IPS DF 6.9 (cell line): ENCODE measurements around the gene HTR4.
"Not testable (repeated sequence)": the region's sequence is repeated elsewhere in the genome, so short reads cannot be mapped to it uniquely, and the experiment has no call there.

Experiments
- DNase-seq: peaks from one replicate; pipeline ENCODE4 v3.0.0-alpha.2; 2013; ENCODE audit warnings: low read depth, low spot score
- H3K27ac ChIP-seq: one replicate; pipeline ENCODE4 v1.5.1; 2013; ENCODE audit warnings: low read length, control low read depth
- H3K27me3 ChIP-seq: 2 replicates; pipeline ENCODE4 v1.6.1; 2013; ENCODE audit warnings: mild to moderate bottlenecking, low read length; ENCODE audit not compliant: control insufficient read depth, insufficient read depth
- H3K36me3 ChIP-seq: 2 replicates; pipeline ENCODE4 v1.6.1; 2013; ENCODE audit warnings: low read length; ENCODE audit not compliant: control insufficient read depth, insufficient read depth
- H3K4me1 ChIP-seq: 2 replicates; pipeline ENCODE4 v1.6.1; 2013; ENCODE audit warnings: low read length; ENCODE audit not compliant: control insufficient read depth, insufficient read depth
- H3K4me3 ChIP-seq: 2 replicates; pipeline ENCODE4 v1.5.1; 2013; ENCODE audit warnings: mild to moderate bottlenecking, low read length
- H3K9me3 ChIP-seq: 2 replicates; pipeline ENCODE4 v1.6.1; 2013; ENCODE audit warnings: low read length, inconsistent platforms; ENCODE audit not compliant: control insufficient read depth, insufficient read depth
- WGBS: extraction: QIAGEN DNeasy Blood & Tissue Kit; methylation state at CpG from one replicate; pipeline ENCODE4 v1.1.7; 2013; ENCODE audit warnings: mixed read lengths, missing lambda C conversion rate; ENCODE audit not compliant: insufficient read length, insufficient coverage; 5-methylcytosine and 5-hydroxymethylcytosine counted together

Gene HTR4

GRCh38 chr5:148686660-148687059 lies 32.3 kb upstream of the HTR4 start:
- H3K9me3 ChIP-seq: no peaks in the 10 kb centered on the region
- no peaks in the 10 kb centered on the region for H3K27me3 ChIP-seq
- H3K4me1 ChIP-seq: no peaks in the 10 kb centered on the region
- no peak for DNase-seq
- H3K4me3 ChIP-seq: no peak overlapping the region
- no peak overlapping the region for H3K27ac ChIP-seq
- no peaks in the 10 kb centered on the region for H3K36me3 ChIP-seq

DNA sequence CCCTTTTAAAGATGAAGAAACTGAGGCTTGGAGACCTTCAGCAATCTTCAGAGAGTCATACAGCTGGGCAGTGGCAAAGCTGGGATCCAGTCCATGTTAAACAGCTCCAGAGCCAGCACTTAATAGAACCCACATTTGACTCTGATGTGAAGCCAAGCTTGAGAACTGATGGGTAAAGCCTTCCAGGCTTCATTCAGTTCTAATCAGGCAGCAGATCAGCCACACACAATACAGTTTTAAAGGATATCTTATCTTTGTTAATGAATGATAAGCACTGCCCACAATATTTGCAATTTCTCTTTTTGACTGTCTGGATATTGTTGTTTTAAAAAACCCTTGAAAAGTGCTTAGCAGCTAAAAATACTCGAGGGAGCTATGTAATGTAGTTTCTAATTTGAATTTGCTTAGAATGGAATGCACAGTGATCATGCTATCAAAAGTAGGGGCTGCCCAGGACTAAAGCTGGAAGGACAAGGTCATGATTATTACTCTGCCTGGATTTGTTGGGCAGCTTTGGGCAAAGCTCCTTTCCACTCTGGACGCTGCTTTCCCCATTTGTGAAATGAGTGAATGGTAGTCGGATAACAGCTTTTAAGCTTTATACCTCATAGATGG lies 31.3 kb upstream of the HTR4 start:
- DNase-seq: no peak

DNA sequence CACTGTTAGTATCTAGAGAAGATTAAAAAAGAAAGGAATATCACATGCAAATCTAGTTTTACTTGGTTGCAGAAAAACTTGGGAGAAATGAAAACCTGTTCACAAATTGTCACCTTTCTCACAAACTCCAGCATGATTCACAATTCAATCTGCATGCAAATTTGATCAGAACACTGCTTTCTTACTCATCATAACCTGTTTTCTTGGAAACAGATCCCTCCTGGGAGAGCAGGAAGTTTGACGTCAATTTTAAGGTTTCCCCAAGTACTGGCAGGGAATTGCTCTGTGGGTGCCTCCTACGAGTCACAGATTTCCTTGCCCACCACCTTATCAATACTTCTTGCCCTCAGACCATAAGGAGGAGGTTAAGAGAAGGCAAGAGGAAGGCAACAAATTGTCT lies 30.2 kb upstream of the HTR4 start:
- no peaks in the 10 kb centered on the region for H3K9me3 ChIP-seq
- H3K4me1 ChIP-seq: no peaks in the 10 kb centered on the region
- no CpG with 5 or more reads among the region's 2 CpGs for WGBS
- H3K4me3 ChIP-seq: no peak overlapping the region
- no peaks in the 10 kb centered on the region for H3K27me3 ChIP-seq
- DNase-seq: no peak
- no peak overlapping the region for H3K27ac ChIP-seq
- H3K36me3 ChIP-seq: no peaks in the 10 kb centered on the region

More for the DNA sequence above, 31.3 kb upstream of the HTR4 start:
- Histone ChIP-seq H3K27me3 (no peaks in the 10 kb centered on the region), H3K9me3 (no peaks in the 10 kb centered on the region), H3K36me3 (no peaks in the 10 kb centered on the region), H3K4me1 (no peaks in the 10 kb centered on the region), H3K27ac (no peak overlapping the region), H3K4me3 (no peak overlapping the region)
- WGBS: no CpG with 5 or more reads among the region's 3 CpGs

- no peak overlapping the region for H3K4me3 ChIP-seq
- no peak overlapping the region for H3K27ac ChIP-seq
- H3K27me3 ChIP-seq: no peaks in the 10 kb centered on the region
- no peaks in the 10 kb centered on the region for H3K36me3 ChIP-seq
- WGBS: no CpG with 5 or more reads among the region's 2 CpGs
- no peaks in the 10 kb centered on the region for H3K4me1 ChIP-seq
- no peaks in the 10 kb centered on the region for H3K9me3 ChIP-seq
- DNase-seq: no peak
Measured at GRCh38 chr5:148683651-148684050, 29.3 kb upstream of the HTR4 start.

- no CpG with 5 or more reads among the region's 8 CpGs for WGBS
- no peaks in the 10 kb centered on the region for H3K27me3 ChIP-seq
- DNase-seq: no peak
Measured at GRCh38 chr5:148682058-148683026, 28.0 kb upstream of the HTR4 start.

GRCh38 chr5:148681157-148682057 lies 27.1 kb upstream of the HTR4 start:
- no peak overlapping the region for H3K4me3 ChIP-seq
- H3K36me3 ChIP-seq: no peaks in the 10 kb centered on the region
- no peaks in the 10 kb centered on the region for H3K27me3 ChIP-seq
- H3K27ac ChIP-seq: no peak overlapping the region
- H3K4me1 ChIP-seq: no peaks in the 10 kb centered on the region
- H3K9me3 ChIP-seq: no peaks in the 10 kb centered on the region
- no CpG with 5 or more reads among the region's 6 CpGs for WGBS
- no peak for DNase-seq

More at GRCh38 chr5:148682058-148683026, 28.0 kb upstream of the HTR4 start:
- no peaks in the 10 kb centered on the region for H3K9me3 ChIP-seq
- H3K27ac ChIP-seq: no peak overlapping the region
- H3K4me1 ChIP-seq: no peaks in the 10 kb centered on the region
- H3K4me3 ChIP-seq: no peak overlapping the region
- no peaks in the 10 kb centered on the region for H3K36me3 ChIP-seq

DNA sequence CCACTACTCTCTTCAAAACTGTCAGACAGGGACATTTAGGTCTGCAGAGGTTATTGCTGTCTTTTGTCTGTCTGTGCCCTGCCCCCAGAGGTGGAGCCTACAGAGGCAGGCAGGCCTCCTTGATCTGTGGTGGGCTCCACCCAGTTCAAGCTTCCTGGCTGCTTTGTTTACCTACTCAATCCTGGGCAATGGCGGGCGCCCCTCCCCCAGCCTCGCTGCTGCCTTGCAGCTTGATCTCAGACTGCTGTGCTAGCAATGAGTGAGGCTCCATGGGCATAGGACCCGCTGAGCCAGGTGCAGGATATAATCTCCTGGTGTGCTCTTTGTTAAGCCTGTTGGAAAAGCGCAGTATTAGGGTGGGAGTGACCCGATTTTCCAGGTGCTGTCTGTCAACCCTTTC lies 19.4 kb upstream of the HTR4 start:
- not testable (repeated sequence) for H3K27ac ChIP-seq, DNase-seq
- no CpG with 5 or more reads among the region's 6 CpGs for WGBS

DNA sequence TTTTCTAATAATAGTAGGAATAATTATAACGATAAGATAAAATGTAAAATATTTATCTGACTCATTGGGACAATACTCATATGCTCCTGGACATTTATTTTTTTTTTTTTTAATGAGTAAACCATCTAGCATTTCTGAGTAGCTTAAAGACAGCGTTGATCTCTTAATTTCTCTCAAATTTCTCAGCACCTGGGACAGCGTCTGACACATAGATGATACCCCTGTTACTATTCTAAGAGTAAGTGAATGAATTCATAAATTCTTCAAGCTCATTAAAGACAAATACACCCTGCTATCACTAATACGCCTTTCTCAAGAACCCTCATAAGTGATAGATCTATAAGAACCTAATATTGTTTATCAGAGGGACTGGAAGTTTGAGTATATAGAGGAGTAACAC lies 12.0 kb upstream of the HTR4 start:
- no peak for DNase-seq
- no CpG with 5 or more reads among the region's 4 CpGs for WGBS
- Histone ChIP-seq H3K4me3 (no peak overlapping the region), H3K27me3 (no peaks in the 10 kb centered on the region), H3K4me1 (no peaks in the 10 kb centered on the region), H3K36me3 (no peaks in the 10 kb centered on the region), H3K9me3 (no peaks in the 10 kb centered on the region), H3K27ac (no peak overlapping the region)

More for the DNA sequence above, 19.4 kb upstream of the HTR4 start:
- H3K27me3 ChIP-seq, H3K4me3 ChIP-seq, H3K36me3 ChIP-seq, H3K4me1 ChIP-seq, H3K9me3 ChIP-seq: not testable (repeated sequence)

DNA sequence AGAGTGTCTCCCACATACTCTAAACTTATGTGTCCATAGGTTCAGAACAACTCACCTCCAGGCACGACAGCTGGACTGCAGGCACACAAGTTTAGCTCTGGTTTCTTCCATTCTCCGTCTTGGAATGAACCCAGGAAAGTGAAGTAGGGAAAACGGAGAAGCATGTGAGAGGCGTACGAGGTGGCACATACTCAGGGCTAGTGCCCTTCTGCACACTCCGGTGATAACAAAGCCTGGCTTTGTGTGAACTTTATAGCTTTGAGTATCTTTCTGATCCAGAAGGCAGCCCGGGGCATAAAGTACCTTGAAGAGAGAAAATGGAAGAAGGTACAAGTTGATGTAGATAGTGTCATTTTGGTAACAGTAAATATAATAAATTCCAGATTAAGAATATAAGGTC lies 11.1 kb upstream of the HTR4 start:
- Histone ChIP-seq H3K27ac (no peak overlapping the region), H3K36me3 (no peaks in the 10 kb centered on the region), H3K4me3 (no peak overlapping the region), H3K4me1 (no peaks in the 10 kb centered on the region), H3K9me3 (no peaks in the 10 kb centered on the region), H3K27me3 (no peaks in the 10 kb centered on the region)
- no peak for DNase-seq
- no CpG with 5 or more reads among the region's 7 CpGs for WGBS

- no peaks in the 10 kb centered on the region for H3K27me3 ChIP-seq
- no peaks in the 10 kb centered on the region for H3K36me3 ChIP-seq
- no peak overlapping the region for H3K27ac ChIP-seq
- no peak for DNase-seq
- no peaks in the 10 kb centered on the region for H3K4me1 ChIP-seq
- no CpG with 5 or more reads among the region's 2 CpGs for WGBS
- no peaks in the 10 kb centered on the region for H3K9me3 ChIP-seq
- no peak overlapping the region for H3K4me3 ChIP-seq
Measured at GRCh38 chr5:148663509-148663908, 9.2 kb upstream of the HTR4 start.
